Smooth muscle cell (in vitro differentiated cells): Measurements from ENCODE around the gene ODAD2. TPM values are rescaled to one million over a fixed set of nuclear protein-coding genes. Genes with fewer than 3 reads are reported as not detected.
"Not testable (repeated sequence)": the region's sequence is repeated elsewhere in the genome, so short reads cannot be mapped to it uniquely, and the experiment has no call there.

ENCODE experiments used
- DNase-seq: peaks from one replicate; lab custom pipeline; 2025; ENCODE audit not compliant: unreplicated experiment; lab: John Stamatoyannopoulos, UW
- H2AFZ ChIP-seq: fragments of 200-600 bp; sonication (generic); 2 replicates; pipeline ENCODE4 v1.6.0; 2016; ENCODE audit warnings: antibody characterized with exemption, low read depth, mild to moderate bottlenecking
- H3F3A ChIP-seq: fragments of 200-600 bp; sonication (generic); 2 replicates; pipeline ENCODE4 v1.6.0; 2017; ENCODE audit warnings: antibody characterized with exemption, low read depth
- H3K27ac ChIP-seq: fragments of 200-600 bp; sonication (generic); 2 replicates; pipeline ENCODE4 v1.5.1; 2016; ENCODE audit warnings: low read depth, mild to moderate bottlenecking
- H3K27me3 ChIP-seq: fragments of 200-600 bp; sonication (generic); 2 replicates; pipeline ENCODE4 v1.6.1; 2016; ENCODE audit warnings: low read depth, mild to moderate bottlenecking
- H3K36me3 ChIP-seq: fragments of 200-600 bp; sonication (generic); 2 replicates; pipeline ENCODE4 v1.5.1; 2016; ENCODE audit warnings: low read depth
- H3K4me1 ChIP-seq: fragments of 200-600 bp; sonication (generic); 2 replicates; pipeline ENCODE4 v1.5.1; 2016; ENCODE audit warnings: low read depth
- H3K4me2 ChIP-seq: fragments of 200-600 bp; sonication (generic); 2 replicates; pipeline ENCODE4 v1.6.0; 2016; ENCODE audit warnings: mild to moderate bottlenecking
- H3K4me3 ChIP-seq: fragments of 200-600 bp; sonication (generic); 2 replicates; pipeline ENCODE4 v1.5.1; 2016; ENCODE audit warnings: mild to moderate bottlenecking
- H3K79me2 ChIP-seq: fragments of 200-600 bp; sonication (generic); 2 replicates; pipeline ENCODE4 v1.6.0; 2016; ENCODE audit warnings: low read depth, mild to moderate bottlenecking
- H3K9ac ChIP-seq: fragments of 200-600 bp; sonication (generic); 2 replicates; pipeline ENCODE4 v1.6.0; 2016; ENCODE audit warnings: low read depth
- H3K9me3 ChIP-seq: fragments of 200-600 bp; sonication (generic); replicated peaks from 2 replicates; pipeline ENCODE4 v1.5.1; 2016; ENCODE audit warnings: low read depth
- H4K20me1 ChIP-seq: fragments of 200-600 bp; sonication (generic); 2 replicates; pipeline ENCODE4 v1.6.0; 2016; ENCODE audit warnings: low read depth
- CTCF ChIP-seq: fragments of 200-600 bp; sonication (generic); IDR thresholded peaks from 2 replicates; pipeline ENCODE4 v1.5.1; 2017; ENCODE audit warnings: borderline replicate concordance, mild to moderate bottlenecking, antibody characterized with exemption; ENCODE audit not compliant: insufficient read depth, poor library complexity, severe bottlenecking
- WGBS: methylation state at CpG from one replicate; pipeline ENCODE4 v1.1.7; 2016; ENCODE audit warnings: low lambda C conversion rate; 5-methylcytosine and 5-hydroxymethylcytosine counted together
- polyA plus RNA-seq: library from polyadenylated mRNA; unstranded; fragments of >200 nt; fragmentation: Nextera tagmentation; extraction: Ambion mirVana; gene quantifications from 2 replicates; pipeline ENCODE4 v1.2.1, GENCODE V29; 2016
- total RNA-seq: library from RNA; depleted of rRNA; stranded (reverse); fragments of >200 nt; gene quantifications from 2 replicates; pipeline ENCODE4 v1.2.3, GENCODE V29; 2014

Gene ODAD2
- total and polyA plus RNA-seq, 2 experiments from 2014 or later, result 0.45 TPM; not detected in 1

- Histone ChIP-seq H3K79me2 (no peaks in the 10 kb centered on the region), H3K36me3 (no peaks in the 10 kb centered on the region), H2AFZ (no peak overlapping the region), H3K4me1 (no peaks in the 10 kb centered on the region), H3K4me2 (no peak overlapping the region), H3F3A (no peaks in the 10 kb centered on the region), H3K9me3 (no peaks in the 10 kb centered on the region), H4K20me1 (no peaks in the 10 kb centered on the region), H3K4me3 (no peak overlapping the region), H3K27me3 (no peaks in the 10 kb centered on the region), H3K27ac (no peak overlapping the region), H3K9ac (no peak overlapping the region)
- WGBS, result 95% methylated on average over 5 of the region's 6 CpGs
- TF ChIP-seq CTCF, result no peak
- DNase-seq, result no peak
These were observed 39.7 kb downstream of the ODAD2 start for GRCh38 chr10:27959093-27959715.

GRCh38 chr10:27958383-27958782 is 40.5 kb downstream of the ODAD2 start:
- not testable (repeated sequence) for H3K27me3 ChIP-seq, H3K27ac ChIP-seq, H2AFZ ChIP-seq, H3K9me3 ChIP-seq, H3K4me1 ChIP-seq, H3K79me2 ChIP-seq, H3K4me3 ChIP-seq, H3K9ac ChIP-seq, H4K20me1 ChIP-seq, DNase-seq, H3F3A ChIP-seq, H3K36me3 ChIP-seq, H3K4me2 ChIP-seq
- WGBS, result 79% methylated on average over 3 of the region's 3 CpGs

GRCh38 chr10:27950242-27950564 is 48.7 kb downstream of the ODAD2 start:
- H3K4me2 ChIP-seq, result no peak overlapping the region
- no peaks in the 10 kb centered on the region for H3K9me3 ChIP-seq
- no peak overlapping the region for H3K27ac ChIP-seq
- no peak for TF ChIP-seq CTCF
- H3K36me3 ChIP-seq, result no peaks in the 10 kb centered on the region
- no peaks in the 10 kb centered on the region for H3F3A ChIP-seq
- no peak overlapping the region for H3K4me3 ChIP-seq
- no peaks in the 10 kb centered on the region for H3K79me2 ChIP-seq
- no peaks in the 10 kb centered on the region for H3K4me1 ChIP-seq
- DNase-seq, result no peak
- no peaks in the 10 kb centered on the region for H3K27me3 ChIP-seq
- H3K9ac ChIP-seq, result no peak overlapping the region
- no peaks in the 10 kb centered on the region for H4K20me1 ChIP-seq
- WGBS, result 93% methylated on average over 2 of the region's 2 CpGs
- no peak overlapping the region for H2AFZ ChIP-seq

GRCh38 chr10:27949528-27950241 is 49.2 kb downstream of the ODAD2 start:
- H3K79me2 ChIP-seq, result no peaks in the 10 kb centered on the region
- 80% methylated on average over 9 of the region's 9 CpGs for WGBS

More at GRCh38 chr10:27949528-27950241, 49.2 kb downstream of the ODAD2 start:
- H3K4me1 ChIP-seq, result no peaks in the 10 kb centered on the region
- DNase-seq, result no peak
- no peaks in the 10 kb centered on the region for H3F3A ChIP-seq
- no peak overlapping the region for H3K4me2 ChIP-seq
- H3K27me3 ChIP-seq, result no peaks in the 10 kb centered on the region
- no peak overlapping the region for H2AFZ ChIP-seq
- H3K9ac ChIP-seq, result no peak overlapping the region
- H3K27ac ChIP-seq, result no peak overlapping the region
- TF ChIP-seq CTCF, result no peak
- no peak overlapping the region for H3K4me3 ChIP-seq
- no peaks in the 10 kb centered on the region for H4K20me1 ChIP-seq
- no peaks in the 10 kb centered on the region for H3K9me3 ChIP-seq
- H3K36me3 ChIP-seq, result no peaks in the 10 kb centered on the region
